Activated CD4-positive, alpha-beta T cell treated with anti-CD3 and anti-CD28 coated beads, Interleukin-2, Interleukin-6, amounts not matched to agents 100 ng/mL and 50 ng/mL, durations not matched to agents 16 hours and 8 hours (primary cell): ENCODE measurements around the gene ASZ1.
"Not testable (repeated sequence)": the region's sequence is repeated elsewhere in the genome, so short reads cannot be mapped to it uniquely, and the experiment has no call there.

Source experiments
- DNase-seq: peaks from one replicate; pipeline ENCODE4 v3.0.0-alpha.2; 2020

Gene ASZ1

GRCh38 chr7:117427258-117427701 is at the start of gene ASZ1:
TSS of gene ASZ1 (minus strand) at chr7:117427493. CDS start at chr7:117427460, 33 bp downstream.
- no peak for DNase-seq

- no peak for DNase-seq
Observed at GRCh38 chr7:117476557-117477215, 49.4 kb upstream of the ASZ1 start.

- no peak for DNase-seq
Observed at GRCh38 chr7:117472335-117472734, 45.0 kb upstream of the ASZ1 start.

GRCh38 chr7:117470777-117471176 is 43.5 kb upstream of the ASZ1 start:
- DNase-seq = no peak

GRCh38 chr7:117468174-117468573 is 40.9 kb upstream of the ASZ1 start:
- DNase-seq = no peak

GRCh38 chr7:117460815-117461214 is 33.5 kb upstream of the ASZ1 start:
- DNase-seq = not testable (repeated sequence)

GRCh38 chr7:117459735-117460134 is 32.4 kb upstream of the ASZ1 start:
- no peak for DNase-seq

- peak; percentile 13 for DNase-seq
Observed at GRCh38 chr7:117458977-117459583, 31.8 kb upstream of the ASZ1 start.

- no peak for DNase-seq
Observed at GRCh38 chr7:117448655-117449054, 21.4 kb upstream of the ASZ1 start.

- no peak for DNase-seq
Observed at GRCh38 chr7:117446220-117446815, 19.0 kb upstream of the ASZ1 start.

GRCh38 chr7:117445206-117445605 is 17.9 kb upstream of the ASZ1 start:
- DNase-seq = no peak

- no peak for DNase-seq
Observed at GRCh38 chr7:117444646-117445045, 17.4 kb upstream of the ASZ1 start.

GRCh38 chr7:117435475-117436043 is 8.3 kb upstream of the ASZ1 start:
- DNase-seq = peak; percentile 60

GRCh38 chr7:117424090-117424829 is 3.0 kb downstream of the ASZ1 start:
- DNase-seq = peak; percentile 27

GRCh38 chr7:117414591-117414990 is 12.7 kb downstream of the ASZ1 start:
- not testable (repeated sequence) for DNase-seq

GRCh38 chr7:117412946-117413559 is 14.2 kb downstream of the ASZ1 start:
- DNase-seq = no peak

- no peak for DNase-seq
Observed at GRCh38 chr7:117412390-117412789, 14.9 kb downstream of the ASZ1 start.

- DNase-seq = no peak
Observed at GRCh38 chr7:117411539-117411938, 15.8 kb downstream of the ASZ1 start.

GRCh38 chr7:117408831-117409230 is 18.5 kb downstream of the ASZ1 start:
- DNase-seq = no peak

- DNase-seq = no peak
Observed at GRCh38 chr7:117405519-117405918, 21.8 kb downstream of the ASZ1 start.

- no peak for DNase-seq
Observed at GRCh38 chr7:117403737-117404136, 23.6 kb downstream of the ASZ1 start.

- DNase-seq = no peak
Observed at GRCh38 chr7:117402109-117402508, 25.2 kb downstream of the ASZ1 start.
